Activated T-cell treated with anti-CD3 and anti-CD28 coated beads, Interleukin-2, amount 50 U/mL, for 48 hours (primary cell): Measurements from ENCODE around the gene ABHD16B.

Experiments used
- DNase-seq, 2 experiments: peaks; one replicate each; pipeline ENCODE4 v3.0.0-alpha.2; 2020

ABHD16B gene

DNA sequence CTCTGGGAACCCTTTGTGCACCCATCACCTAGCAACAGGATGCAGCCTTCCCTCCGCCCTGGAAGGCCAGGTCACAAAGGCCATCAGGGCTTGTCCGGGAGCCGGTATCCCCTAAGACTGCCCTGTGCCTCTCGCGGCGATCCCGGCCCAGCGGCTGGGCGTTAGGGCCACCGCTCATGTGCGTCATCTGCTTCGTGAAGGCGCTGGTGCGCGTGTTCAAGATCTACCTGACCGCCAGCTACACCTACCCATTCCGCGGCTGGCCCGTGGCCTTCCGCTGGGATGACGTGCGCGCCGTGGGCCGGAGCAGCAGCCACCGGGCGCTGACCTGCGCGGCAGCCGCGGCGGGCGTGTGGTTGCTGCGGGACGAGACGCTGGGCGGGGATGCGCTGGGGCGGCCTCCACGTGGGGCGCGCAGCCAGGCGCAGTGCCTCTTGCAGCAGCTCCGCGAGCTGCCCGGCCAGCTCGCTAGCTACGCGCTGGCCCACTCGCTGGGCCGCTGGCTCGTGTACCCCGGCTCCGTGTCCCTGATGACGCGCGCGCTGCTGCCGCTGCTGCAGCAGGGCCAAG, at the start of gene ABHD16B:
TSS of gene ABHD16B (plus strand) at position 134 of the 570 bp plus-strand sequence. CDS start at position 177, 43 bp downstream.
- no peak for DNase-seq

DNA sequence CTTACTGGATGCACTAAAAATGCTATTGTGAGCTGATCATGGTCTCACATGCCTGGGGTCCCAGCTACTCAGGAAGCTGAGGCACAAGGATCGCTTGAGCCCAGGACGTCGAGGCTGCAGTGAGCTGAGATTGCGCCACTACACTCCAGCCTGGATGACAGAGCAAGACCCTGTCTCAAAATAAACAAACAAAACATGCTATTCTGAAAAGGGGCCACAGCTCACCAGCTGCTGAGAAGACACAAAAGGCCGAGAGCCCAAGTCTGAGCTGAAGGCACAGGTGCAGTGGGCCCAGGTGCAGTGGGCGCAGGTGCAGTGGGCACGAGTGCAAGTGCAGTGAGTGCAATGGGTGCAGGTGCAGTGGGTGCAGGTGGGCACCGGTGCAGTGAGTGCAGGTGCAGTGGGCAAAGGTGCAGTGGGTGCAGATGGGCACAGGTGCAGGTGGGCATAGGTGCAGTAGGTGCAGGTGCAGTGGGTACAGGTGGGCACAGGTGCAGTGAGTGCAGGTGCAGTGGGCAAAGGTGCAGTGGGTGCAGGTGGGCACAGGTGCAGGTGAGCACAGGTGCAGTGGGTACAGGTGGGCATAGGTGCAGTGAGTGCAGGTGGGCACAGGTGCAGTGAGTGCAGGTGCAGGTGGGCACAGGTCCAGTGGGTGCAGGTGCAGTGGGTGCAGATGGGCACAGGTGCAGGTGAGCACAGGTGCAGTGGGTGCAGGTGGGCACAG, 46.2 kb upstream of the ABHD16B start:
- no peak for DNase-seq

- no peak for DNase-seq
Measured at GRCh38 chr20:63815615-63816253, 45.6 kb upstream of the ABHD16B start.

DNA sequence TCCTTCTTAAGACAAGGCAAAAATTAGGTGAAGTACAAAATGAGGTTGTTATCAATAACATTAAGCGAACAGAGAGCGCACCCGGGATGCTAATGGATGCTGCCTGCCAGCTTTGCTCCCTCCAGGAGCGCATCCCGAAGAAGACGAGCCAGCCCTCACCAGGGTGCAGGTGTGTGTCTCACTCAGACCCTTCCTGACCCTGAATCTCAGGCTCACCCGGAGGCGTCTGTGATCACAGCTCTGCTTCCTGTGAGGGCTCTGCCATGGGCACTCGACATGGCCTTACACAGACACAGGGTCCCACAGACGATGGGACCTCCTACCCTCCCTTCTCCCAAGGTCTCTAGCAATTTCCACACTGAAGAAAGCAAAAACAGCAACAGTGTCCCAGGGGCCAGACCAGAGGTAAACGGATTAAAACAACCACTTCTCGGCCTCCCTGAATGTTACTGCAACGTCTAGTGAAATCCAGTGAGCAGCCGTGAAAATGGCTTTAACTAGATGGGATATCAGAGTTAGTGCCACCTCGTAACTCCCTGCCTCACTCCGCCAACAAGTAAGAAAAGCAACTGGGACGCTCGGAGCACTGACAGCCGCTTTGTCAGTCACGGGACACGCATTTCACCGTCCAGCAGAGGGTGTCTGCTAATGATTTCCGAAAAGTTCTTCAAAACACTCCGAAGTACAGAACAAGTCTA, 41.9 kb upstream of the ABHD16B start:
- DNase-seq, result no peak

DNA sequence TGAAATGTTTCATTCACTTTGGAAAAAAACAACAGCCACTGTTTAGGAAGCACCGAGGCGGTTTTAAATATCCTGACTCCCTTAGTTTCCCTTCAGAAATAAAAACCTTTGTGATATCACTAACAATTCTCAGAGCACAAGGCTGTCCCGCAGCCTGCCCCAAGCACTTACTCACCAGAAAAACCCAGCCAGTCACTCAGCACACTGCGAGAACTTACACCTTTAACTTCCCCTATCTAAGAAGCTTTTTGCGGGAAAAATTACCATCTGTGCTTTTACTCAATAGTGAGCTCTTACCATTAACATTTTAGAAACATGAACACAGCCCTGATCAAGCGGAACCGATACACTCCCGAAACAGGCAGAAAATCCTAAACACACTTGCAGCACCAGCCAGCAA, 39.5 kb upstream of the ABHD16B start:
- DNase-seq, result no peak

GRCh38 chr20:63822276-63822696, 39.0 kb upstream of the ABHD16B start:
- no peak for DNase-seq

DNA sequence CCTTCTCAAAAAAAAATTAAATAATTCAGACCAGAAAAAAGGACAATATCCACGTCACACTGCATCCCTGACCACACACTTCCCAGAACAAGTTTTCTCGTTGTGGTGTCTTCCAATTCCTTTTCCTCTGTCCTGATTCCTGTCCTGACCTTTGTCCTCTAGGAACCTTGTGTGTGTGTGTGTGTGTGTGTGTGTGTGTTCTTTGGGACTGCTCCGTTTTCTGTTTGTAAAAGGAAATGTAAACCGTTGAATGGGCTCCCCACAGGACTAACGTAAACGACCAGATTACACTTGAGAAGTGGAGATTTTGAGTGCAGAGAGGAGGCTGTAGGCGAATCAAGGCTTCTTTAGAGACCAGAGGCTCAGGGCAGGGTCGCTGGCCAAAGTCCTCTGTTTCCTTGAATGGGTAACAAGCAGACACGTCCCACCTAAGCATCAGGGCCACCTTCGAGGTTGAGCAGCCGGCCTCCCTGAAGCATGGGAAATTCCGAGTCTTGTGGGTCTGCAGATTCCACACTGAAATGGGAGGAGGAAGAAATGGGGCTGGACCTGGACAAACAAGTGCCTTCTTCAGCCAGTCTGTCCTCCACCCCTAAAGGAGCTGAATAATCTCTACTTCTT, 37.5 kb upstream of the ABHD16B start:
- no peak for DNase-seq

- DNase-seq, result no peak
Measured at GRCh38 chr20:63825331-63826118, 35.8 kb upstream of the ABHD16B start.

DNA sequence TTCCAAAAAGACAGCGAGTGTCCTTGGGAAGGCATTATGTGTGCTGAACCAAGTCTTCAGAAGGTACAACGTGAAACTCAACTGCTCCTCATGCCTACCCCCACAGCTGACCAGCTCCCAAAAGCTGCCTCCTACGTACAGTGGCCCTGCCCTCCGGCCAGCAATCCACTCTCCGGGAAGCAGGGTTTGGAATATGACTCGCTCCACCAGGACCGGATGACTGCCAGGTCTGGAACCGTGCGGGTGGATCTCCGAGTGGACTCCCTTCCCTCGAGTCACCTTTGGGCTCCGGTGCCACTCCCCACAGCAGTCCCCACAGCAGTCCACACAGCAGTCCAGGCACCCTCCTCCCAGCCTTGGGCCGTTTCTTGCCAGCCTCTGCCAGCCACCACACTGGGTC, 34.5 kb upstream of the ABHD16B start:
- no peak for DNase-seq

DNA sequence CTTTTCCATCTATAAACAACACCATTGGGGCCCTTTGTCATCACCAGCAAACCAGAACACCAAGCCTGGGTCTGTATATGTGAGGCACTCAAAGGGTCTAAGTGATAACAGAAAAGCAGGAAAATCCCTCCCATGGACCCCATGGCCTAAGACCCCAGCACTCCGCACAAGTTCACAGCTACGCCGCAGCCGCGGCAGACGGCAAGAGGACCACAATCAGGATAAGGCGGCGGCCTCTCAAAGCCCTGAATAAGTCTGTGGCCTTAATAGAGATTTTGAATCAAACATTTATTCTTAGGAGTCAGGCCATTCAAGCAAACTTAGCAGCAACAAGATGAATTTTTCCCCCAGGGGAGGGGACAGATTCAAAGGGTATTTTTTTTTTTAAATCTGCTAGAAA, 33.2 kb upstream of the ABHD16B start:
- DNase-seq, result no peak

GRCh38 chr20:63828545-63828944, 32.8 kb upstream of the ABHD16B start:
- no peak for DNase-seq

DNA sequence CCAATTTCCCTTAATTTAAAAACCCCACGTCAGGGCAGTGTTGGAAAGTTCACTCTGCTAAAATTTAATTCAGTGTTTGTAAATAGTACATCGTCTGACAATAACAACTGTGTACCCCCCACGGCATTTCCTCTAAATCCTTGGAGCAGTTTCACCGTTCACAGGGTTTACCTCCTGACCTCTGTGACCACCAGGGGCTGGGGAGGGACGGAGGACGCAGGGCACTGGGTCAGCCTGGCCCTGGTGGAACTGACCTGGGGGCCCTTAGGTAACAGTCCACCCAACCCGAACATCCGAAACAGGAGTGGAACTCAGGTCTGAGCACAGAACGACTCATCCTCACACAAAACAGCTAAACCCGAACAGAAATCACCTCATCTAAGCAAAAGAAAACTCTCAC, 32.3 kb upstream of the ABHD16B start:
- DNase-seq, result no peak

DNA sequence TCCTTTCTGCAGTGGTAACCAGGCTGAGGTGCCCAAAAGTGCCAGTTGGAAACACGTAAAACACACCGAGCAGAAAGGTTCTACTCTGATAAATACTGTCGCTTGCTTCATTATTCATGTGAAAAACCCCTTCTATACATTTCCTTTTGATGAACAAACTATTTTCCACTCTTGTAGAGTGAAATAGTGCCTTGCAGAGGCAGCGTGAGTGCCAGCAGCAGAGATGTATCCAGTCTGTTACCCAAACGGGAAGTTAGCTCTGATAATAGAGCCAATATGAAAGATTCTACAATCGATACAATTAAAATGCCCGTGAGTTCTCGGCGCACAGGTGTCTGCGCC, 31.7 kb upstream of the ABHD16B start:
- DNase-seq, result no peak

GRCh38 chr20:63829945-63830835, 31.1 kb upstream of the ABHD16B start:
- no peak for DNase-seq

- DNase-seq, result peak in 1 of 2 experiments; percentile 33
Measured at GRCh38 chr20:63830841-63831588, 30.3 kb upstream of the ABHD16B start, which contains the start of gene ZBTB46. Gene ZBTB46, minus strand, starts transcription at chr20:63831264. Its CDS starts 40,507 bp downstream, at chr20:63790757.

DNA sequence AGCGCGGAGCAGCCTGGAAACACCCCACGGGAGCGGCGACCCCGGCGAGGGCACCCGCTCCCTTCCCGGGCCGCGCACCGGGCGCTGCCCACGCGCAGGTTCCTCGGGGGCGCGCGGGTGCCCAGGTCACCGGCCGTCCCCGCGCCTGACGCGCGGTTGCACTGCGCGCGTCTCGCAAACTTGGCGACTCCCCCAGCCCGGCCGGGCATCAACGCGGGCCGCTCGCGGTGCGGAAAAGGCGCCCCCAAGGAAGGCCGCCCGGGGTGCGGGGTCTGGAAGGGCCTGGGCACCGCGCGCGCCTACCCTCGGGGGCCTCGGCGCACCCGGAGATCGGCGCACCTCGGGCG, 29.7 kb upstream of the ABHD16B start:
- no peak for DNase-seq

DNA sequence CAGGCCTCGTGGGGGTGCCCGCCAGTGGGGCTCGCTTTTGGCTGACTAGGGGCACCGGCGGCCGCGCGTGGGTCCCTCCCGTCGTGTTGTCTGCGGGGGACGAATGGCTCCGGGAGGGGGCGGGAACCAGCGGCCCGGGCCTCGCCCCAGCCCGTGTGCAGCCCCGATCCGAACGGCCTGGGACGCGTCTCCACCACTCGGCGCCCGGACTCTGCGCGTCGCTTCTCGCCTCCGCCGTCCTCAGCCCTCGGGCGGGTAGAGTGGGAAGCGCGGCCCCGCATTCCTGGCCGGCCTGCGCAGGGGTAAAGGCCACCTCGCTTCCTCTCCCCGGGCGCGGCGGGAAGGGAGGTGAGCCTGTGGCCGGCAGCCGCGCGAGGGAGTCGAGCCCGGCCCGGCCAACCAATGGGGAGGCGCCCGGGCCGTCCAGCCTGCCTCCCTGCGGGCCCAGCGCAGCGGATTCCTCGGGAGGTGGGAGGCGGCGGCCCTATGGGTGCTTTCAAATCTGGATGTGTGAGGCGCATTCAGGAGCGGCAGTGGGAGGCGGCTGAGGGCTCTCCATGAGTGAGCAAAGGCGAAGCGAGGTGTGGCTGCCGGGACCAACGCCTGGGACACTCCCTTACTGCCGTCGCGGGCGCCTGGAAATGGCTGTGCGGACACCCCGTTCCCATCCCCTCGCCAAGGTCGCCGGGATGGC, 29.2 kb upstream of the ABHD16B start:
- DNase-seq, result no peak

DNA sequence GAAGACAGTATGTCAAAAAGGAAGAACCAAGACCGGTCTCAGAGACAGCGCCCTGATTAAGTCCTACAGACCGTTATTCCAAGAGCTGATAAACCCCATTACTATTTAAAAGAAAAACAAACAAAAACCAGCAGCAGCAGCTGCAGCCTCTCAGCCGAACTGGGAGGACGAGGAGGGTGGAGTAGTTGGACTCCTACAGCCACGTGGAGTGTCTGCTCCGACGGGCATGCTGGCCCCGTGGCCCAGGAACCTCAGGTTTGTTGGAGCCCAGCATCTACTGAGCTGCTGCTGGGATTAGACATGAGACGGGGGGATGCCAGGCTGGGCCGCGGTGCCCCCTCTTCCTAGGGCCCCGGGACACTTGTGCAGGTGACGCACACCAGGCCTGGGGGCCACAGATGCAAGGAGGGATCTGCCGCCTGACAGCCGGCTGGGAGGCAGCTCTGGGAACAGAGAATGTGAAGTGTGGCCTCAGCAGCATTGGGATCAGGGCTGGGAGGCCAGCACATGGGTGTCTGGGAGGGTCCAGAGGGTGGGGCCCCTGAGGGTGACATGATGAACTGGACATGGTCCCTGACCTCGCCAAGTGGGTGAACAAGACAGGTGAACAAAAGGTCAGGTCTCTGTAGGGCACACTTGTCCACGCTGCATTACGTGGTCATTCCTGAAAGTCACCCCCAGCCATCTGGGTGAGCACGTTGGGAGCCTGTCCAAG, 27.4 kb upstream of the ABHD16B start:
- DNase-seq, result no peak

GRCh38 chr20:63834491-63834880, 26.8 kb upstream of the ABHD16B start:
- no peak for DNase-seq
